T-helper 1 cell treated with Interleukin-12 subunit alpha and Interleukin-12 subunit beta and Interleukin-4 antibody, amounts not matched to agents 30 μg/mL and 1 μg/mL, for 36 hours (primary cell): ENCODE results near the gene OR51F2.
"Not testable (repeated sequence)": the region's sequence is repeated elsewhere in the genome, so short reads cannot be mapped to it uniquely, and the experiment has no call there.

Experiments
- H3K27ac Mint-ChIP-seq: one replicate; pipeline ENCODE4 v1.8.0; 2021; ENCODE audit warnings: mild to moderate bottlenecking, mixed read lengths
- H3K27me3 Mint-ChIP-seq: one replicate; pipeline ENCODE4 v1.8.0; 2021; ENCODE audit warnings: low read depth, mixed read lengths
- H3K36me3 Mint-ChIP-seq: one replicate; pipeline ENCODE4 v1.8.0; 2021; ENCODE audit warnings: low read depth, mixed read lengths
- H3K4me1 Mint-ChIP-seq: one replicate; pipeline ENCODE4 v1.8.0; 2021; ENCODE audit warnings: low read depth, mixed read lengths
- H3K4me3 Mint-ChIP-seq: one replicate; pipeline ENCODE4 v1.8.0; 2021; ENCODE audit warnings: mild to moderate bottlenecking, moderate library complexity, mixed read lengths
- H3K9me3 Mint-ChIP-seq: one replicate; pipeline ENCODE4 v1.8.0; 2021; ENCODE audit warnings: mixed read lengths

Gene OR51F2

DNA sequence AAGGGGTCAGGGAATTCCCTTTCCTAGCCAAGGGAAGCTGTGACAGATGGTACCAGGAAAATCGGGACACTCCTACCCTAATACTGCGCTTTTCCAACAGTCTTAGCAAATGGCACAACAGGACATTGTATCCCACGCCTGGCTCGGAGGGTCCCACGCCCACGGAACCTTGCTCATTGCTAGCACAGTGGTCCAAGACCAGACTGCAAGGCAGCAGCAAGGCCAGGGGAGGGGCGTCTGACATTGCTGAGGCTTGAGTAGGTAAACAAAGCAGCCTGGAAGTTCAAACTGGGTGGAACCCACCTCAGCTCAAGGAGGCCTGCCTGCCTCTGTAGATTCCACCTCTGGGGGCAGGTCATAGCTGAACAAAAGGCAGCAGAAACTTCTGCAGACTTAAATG, 33.2 kb downstream of the OR51F2 start:
- H3K27ac Mint-ChIP-seq, H3K36me3 Mint-ChIP-seq, H3K27me3 Mint-ChIP-seq: not testable (repeated sequence)

DNA sequence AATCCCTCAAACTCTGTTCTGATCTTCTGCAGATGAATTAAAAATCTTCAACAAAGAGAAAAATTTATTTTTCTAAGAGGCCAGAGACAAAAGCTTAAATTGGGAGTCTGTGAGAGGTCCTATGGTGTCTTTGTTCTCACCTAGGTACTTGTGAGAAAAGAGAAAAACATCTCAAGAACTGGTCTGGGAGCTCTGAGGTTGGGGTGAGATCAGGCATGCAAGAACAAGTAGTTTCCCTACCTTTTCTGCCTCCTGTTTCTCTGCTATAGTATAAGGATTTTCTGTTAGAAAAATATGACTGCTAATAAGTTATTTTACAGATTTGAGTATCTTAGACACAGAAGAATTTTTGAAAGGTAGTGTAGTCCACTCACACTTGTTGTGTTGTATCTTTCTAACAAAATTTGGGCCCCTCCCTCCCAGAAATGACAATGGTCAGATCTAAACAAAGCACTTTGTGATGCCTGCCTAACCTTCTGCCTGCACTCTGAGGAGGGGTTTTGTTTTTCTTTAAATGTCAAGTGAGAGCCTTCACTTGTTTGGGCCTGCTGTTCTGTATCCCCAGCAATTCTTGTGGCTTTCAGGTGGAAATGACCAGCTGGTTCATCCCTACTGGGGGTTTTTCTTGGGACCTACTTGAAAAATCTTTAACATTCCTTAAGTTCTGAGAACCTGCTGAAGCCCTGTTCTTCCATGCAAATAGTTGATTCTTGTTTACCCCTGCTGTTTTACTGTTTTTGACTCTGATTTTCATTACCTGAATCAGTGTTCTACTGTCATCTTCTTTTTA, 41.5 kb downstream of the OR51F2 start:
- Mint-ChIP-seq H3K4me1 (no peaks in the 10 kb centered on the region), H3K27me3 (no peaks in the 10 kb centered on the region), H3K27ac (no peak overlapping the region), H3K9me3 (no peaks in the 10 kb centered on the region), H3K36me3 (no peaks in the 10 kb centered on the region), H3K4me3 (no peak overlapping the region)

More for the DNA sequence above, 33.2 kb downstream of the OR51F2 start:
- not testable (repeated sequence) for H3K4me3 Mint-ChIP-seq, H3K4me1 Mint-ChIP-seq, H3K9me3 Mint-ChIP-seq

DNA sequence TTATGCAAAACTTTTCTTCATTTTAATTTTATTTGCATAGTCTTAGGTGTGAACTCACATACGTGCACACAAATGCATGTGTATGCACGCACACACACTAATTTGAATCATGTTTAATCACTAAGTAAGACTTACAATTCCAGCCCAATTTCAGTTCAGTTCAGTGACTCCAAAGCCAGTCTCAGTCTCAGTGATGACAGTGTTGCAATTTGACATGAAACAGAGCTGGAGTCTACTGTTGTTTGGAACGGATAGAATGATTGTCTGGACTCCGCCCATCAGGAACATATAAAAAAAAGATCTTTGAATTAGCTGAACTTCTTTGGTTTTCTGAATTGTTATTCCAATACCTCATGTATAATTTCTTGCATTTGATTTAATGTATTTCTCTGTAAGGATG, 42.8 kb downstream of the OR51F2 start:
- Mint-ChIP-seq H3K4me3 (no peak overlapping the region), H3K4me1 (no peaks in the 10 kb centered on the region), H3K27ac (no peak overlapping the region), H3K27me3 (no peaks in the 10 kb centered on the region), H3K36me3 (no peaks in the 10 kb centered on the region), H3K9me3 (no peaks in the 10 kb centered on the region)

DNA sequence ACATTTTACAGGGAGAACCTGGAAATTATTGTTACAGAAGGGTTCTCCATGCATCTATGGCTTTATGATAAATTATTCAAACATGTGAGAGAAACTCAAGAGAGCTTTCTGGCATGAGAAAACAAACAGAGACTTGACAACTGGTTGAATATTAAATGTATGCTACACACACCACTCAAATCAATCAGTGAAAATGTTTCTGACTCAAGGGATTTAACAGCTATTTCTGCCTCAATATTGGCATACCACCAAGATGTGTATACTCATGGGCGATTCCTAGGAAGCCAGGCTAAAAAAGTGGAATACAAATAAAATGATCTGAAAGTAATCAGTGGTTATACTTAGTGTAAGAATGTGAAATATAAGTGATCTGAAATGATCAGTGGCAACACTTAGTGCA, 44.7 kb downstream of the OR51F2 start:
- H3K27me3 Mint-ChIP-seq: no peaks in the 10 kb centered on the region
- H3K4me1 Mint-ChIP-seq: no peaks in the 10 kb centered on the region
- H3K9me3 Mint-ChIP-seq: no peaks in the 10 kb centered on the region
- H3K4me3 Mint-ChIP-seq: no peak overlapping the region
- H3K27ac Mint-ChIP-seq: no peak overlapping the region
- no peaks in the 10 kb centered on the region for H3K36me3 Mint-ChIP-seq
